DND-41 (cell line): Measurements from ENCODE around the gene IGSF21.

ENCODE experiments used
- ATAC-seq: fragments of 200-7000 bp; cut with Tn5 transposase; 3 replicates; pipeline ENCODE4 v1.9.1; 2021; ENCODE audit warnings: low read depth; ENCODE audit not compliant: insufficient read depth
- DNase-seq: peaks from one replicate; pipeline ENCODE4 v3.0.0-alpha.2; 2020
- H2AFZ ChIP-seq: 2 replicates; pipeline ENCODE4 v1.6.0; 2012; ENCODE audit warnings: low read depth, low read length
- H3K27ac ChIP-seq: 2 replicates; pipeline ENCODE4 v1.5.1; 2012; ENCODE audit warnings: low read length, inconsistent platforms
- H3K27me3 ChIP-seq: fragments of 200-600 bp; sonication (generic); 2 replicates; pipeline ENCODE4 v1.6.0; 2012; ENCODE audit warnings: low read length, mild to moderate bottlenecking, inconsistent platforms; ENCODE audit not compliant: insufficient read depth, poor library complexity
- H3K36me3 ChIP-seq: 2 replicates; pipeline ENCODE4 v1.5.1; 2012; ENCODE audit warnings: low read length, inconsistent platforms; ENCODE audit not compliant: insufficient read depth
- H3K4me1 ChIP-seq: 2 replicates; pipeline ENCODE4 v1.5.1; 2012; ENCODE audit warnings: mild to moderate bottlenecking, low read length; ENCODE audit not compliant: insufficient read depth
- H3K4me2 ChIP-seq: 2 replicates; pipeline ENCODE4 v1.6.0; 2012; ENCODE audit warnings: mild to moderate bottlenecking, moderate library complexity, low read length, inconsistent platforms; ENCODE audit not compliant: insufficient read depth
- H3K4me3 ChIP-seq, 2 experiments: fragments of 200-600 bp in 1 of 2; shearing (Covaris generic) in 1 of 2; 2 replicates each; pipeline ENCODE4 v1.5.1; 2012 to 2016; ENCODE audit warnings: inconsistent platforms in 2 of 2, low read length in 2 of 2, mild to moderate bottlenecking in 2 of 2, low read depth in 1 of 2, moderate library complexity in 1 of 2
- H3K79me2 ChIP-seq: 2 replicates; pipeline ENCODE4 v1.6.0; 2012; ENCODE audit warnings: low read length, inconsistent platforms; ENCODE audit not compliant: insufficient read depth
- H3K9ac ChIP-seq: 2 replicates; pipeline ENCODE4 v1.6.0; 2012; ENCODE audit warnings: low read depth, mild to moderate bottlenecking, inconsistent platforms, low read length, moderate library complexity
- H3K9me3 ChIP-seq: 2 replicates; pipeline ENCODE4 v1.5.1; 2012; ENCODE audit warnings: low read length, moderate library complexity, mild to moderate bottlenecking, inconsistent platforms; ENCODE audit not compliant: insufficient read depth, severe bottlenecking
- H4K20me1 ChIP-seq: 2 replicates; pipeline ENCODE4 v1.6.0; 2012; ENCODE audit warnings: low read length; ENCODE audit not compliant: insufficient read depth
- CTCF ChIP-seq: IDR thresholded peaks from 2 replicates; pipeline ENCODE4 v1.5.1; 2012; ENCODE audit warnings: borderline replicate concordance, low read length, moderate library complexity, mild to moderate bottlenecking; ENCODE audit not compliant: poor library complexity, severe bottlenecking; ENCODE audit errors: extremely low read depth
- EZH2 ChIP-seq: IDR thresholded peaks from 3 replicates; pipeline ENCODE4 v1.6.1; 2012; ENCODE audit warnings: borderline replicate concordance, low read depth, mild to moderate bottlenecking, moderate library complexity, low read length, inconsistent platforms; ENCODE audit not compliant: severe bottlenecking

Gene IGSF21

GRCh38 chr1:18398791-18399530, 291.4 kb downstream of the IGSF21 start:
- Histone ChIP-seq H3K27me3 (peaks cover 22% of the 10 kb centered on the region), H3K4me3 (no peak overlapping the region), H3K79me2 (no peaks in the 10 kb centered on the region), H3K9me3 (no peaks in the 10 kb centered on the region), H3K27ac (no peak overlapping the region), H3K36me3 (no peaks in the 10 kb centered on the region), H3K4me1 (no peaks in the 10 kb centered on the region), H4K20me1 (no peaks in the 10 kb centered on the region), H3K4me2 (no peak overlapping the region), H3K9ac (no peak overlapping the region), H2AFZ (no peak overlapping the region)
- TF ChIP-seq CTCF, result no peak
- TF ChIP-seq EZH2, result no peak
- no peak for ATAC-seq
- no peak for DNase-seq

- peaks cover 22% of the 10 kb centered on the region for H3K27me3 ChIP-seq
- no peaks in the 10 kb centered on the region for H3K4me1 ChIP-seq
- H4K20me1 ChIP-seq, result 0 out of 2 replicates have a peak, but pooled peaks cover 3% of the 10 kb centered on the region
- TF ChIP-seq CTCF (no peak), EZH2 (no peak)
- no peak for ATAC-seq
- H3K9ac ChIP-seq, result no peak overlapping the region
- H3K79me2 ChIP-seq, result no peaks in the 10 kb centered on the region
- DNase-seq, result no peak
- no peaks in the 10 kb centered on the region for H3K36me3 ChIP-seq
- no peak overlapping the region for H3K4me3 ChIP-seq
- H3K4me2 ChIP-seq, result no peak overlapping the region
- H3K27ac ChIP-seq, result no peak overlapping the region
- H3K9me3 ChIP-seq, result no peaks in the 10 kb centered on the region
- H2AFZ ChIP-seq, result no peak overlapping the region
Measured at GRCh38 chr1:18400347-18401102, 292.9 kb downstream of the IGSF21 start.

- ATAC-seq (no peak), DNase-seq (no peak)
- Histone ChIP-seq H3K36me3 (no peaks in the 10 kb centered on the region), H3K4me2 (no peak overlapping the region), H3K27me3 (peaks cover 11% of the 10 kb centered on the region), H3K79me2 (no peaks in the 10 kb centered on the region), H3K27ac (no peak overlapping the region), H3K9ac (no peak overlapping the region), H3K9me3 (no peaks in the 10 kb centered on the region), H4K20me1 (0 out of 2 replicates have a peak, but pooled peaks cover 3% of the 10 kb centered on the region), H2AFZ (no peak overlapping the region), H3K4me3 (no peak overlapping the region), H3K4me1 (no peaks in the 10 kb centered on the region)
- TF ChIP-seq EZH2, result no peak
- no peak for TF ChIP-seq CTCF
Measured at GRCh38 chr1:18401921-18402320, 294.3 kb downstream of the IGSF21 start.
